Inflammatory macrophage (primary cell): Measurements from ENCODE around the gene SCTR.

Experiments
- DNase-seq, 2 donors: peaks; one replicate each; pipeline ENCODE4 v3.0.0-alpha.2; 2020 to 2022

SCTR gene

GRCh38 chr2:119441376-119442225 lies 82.7 kb downstream of the SCTR start:
- no peak for DNase-seq

GRCh38 chr2:119440873-119441272 lies 83.4 kb downstream of the SCTR start:
- no peak for DNase-seq

DNA sequence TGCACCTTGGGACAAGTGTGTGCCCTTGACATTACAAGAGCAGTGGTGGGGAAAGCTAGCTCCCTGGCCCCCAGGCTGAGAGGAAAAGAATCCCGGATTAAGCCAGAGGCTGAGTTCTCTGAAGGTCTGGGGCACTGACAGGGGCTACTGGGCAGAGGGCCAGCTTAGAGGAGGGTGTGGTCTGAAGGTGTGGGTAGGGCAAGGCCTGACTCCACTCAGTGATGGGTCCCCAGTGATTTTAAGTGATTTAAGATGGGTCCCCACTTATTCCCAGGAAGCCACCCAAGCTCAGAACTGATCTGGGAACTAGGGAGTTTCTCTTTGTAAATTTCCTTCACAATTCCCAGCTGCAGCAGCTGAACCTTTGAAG lies 83.8 kb downstream of the SCTR start:
- DNase-seq: no peak

GRCh38 chr2:119439574-119440500 lies 84.4 kb downstream of the SCTR start:
- no peak for DNase-seq

DNA sequence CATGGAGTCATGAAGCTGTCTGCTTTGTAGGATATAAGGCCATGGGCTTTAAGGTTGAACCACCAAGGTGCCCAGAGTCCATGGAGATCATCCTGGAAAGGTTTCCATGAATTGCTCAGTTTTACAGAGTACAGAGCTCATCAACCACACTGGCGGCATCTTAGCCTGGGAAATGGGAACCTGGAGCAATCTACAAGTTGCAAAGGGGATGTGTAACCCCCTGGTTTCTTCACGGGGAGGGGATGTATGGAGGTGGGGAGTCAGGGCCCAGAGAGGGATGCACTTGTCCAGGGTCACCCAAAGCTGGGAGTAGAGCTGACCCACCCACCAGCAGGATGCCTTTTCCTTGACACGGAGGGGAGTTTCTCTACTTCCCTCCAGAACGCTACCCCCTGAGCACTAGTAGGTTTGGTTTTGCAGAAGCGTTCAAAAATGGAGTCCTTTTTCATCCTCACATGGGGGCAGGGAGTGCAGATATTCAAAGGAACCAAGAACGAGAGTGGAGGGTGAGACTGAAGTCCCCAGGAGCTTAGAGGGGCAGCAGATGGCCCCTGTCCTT lies 85.5 kb downstream of the SCTR start:
- no peak for DNase-seq

- no peak for DNase-seq
These were observed 86.1 kb downstream of the SCTR start for GRCh38 chr2:119438128-119438656.

- DNase-seq: no peak
These were observed 87.1 kb downstream of the SCTR start for GRCh38 chr2:119436993-119437772.

DNA sequence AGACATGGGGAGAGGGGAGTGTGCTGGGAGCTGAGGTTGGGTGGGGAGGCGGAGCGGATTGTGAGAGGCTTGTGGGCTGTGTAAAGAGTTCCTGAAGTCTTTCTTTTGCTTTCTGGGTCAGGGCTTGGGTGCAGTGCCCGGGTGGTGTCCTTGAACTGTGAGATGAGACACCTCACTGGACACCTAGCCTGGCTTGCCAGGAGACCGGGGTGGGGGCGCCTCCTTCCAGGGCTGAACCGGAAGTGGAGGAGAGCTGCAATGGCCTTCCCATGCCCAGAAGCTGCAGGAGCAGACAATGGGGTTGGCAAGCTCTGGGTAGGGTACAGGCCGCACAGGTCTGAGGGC lies 88.4 kb downstream of the SCTR start:
- no peak for DNase-seq

DNA sequence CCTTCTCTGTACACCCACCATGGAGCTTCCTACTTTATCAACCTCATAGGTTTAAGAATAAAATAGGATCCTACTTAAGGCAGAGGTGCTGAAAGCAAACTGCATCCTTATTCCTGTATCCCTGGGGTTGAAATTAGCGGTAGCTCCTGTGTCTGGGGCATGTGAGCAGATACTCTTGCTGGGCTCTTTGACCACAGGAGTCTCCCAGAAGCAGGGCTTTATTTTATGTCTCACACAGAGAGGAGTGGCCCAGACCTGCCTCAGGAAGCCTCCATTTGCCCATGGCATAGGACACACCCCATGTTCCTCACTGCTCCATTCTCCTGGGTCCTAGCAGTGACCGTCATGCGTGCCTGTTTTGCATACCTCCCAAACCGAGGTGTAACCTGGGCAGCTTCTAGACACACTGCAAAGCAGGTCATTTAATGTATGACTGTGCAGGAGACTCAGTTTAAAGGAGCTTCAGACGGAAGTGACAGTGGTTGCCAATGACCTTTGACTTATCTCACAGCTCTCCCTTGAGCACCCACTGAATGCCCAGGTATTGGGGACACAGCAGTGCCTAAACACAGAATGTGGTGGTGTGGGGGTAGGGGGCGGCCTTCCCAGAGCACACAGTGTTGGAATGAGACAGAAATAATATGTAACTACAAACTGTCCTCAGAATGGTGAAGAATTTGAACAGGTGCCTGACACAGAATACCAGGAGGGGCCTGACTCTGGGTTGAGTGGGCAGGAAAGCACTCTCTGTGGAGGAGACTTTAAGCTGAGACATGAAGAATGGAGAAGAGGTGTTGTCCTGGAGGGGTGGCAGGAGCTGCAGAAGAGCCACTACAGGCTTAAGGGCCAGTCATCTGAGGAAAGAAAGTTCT lies 89.0 kb downstream of the SCTR start:
- DNase-seq: no peak

DNA sequence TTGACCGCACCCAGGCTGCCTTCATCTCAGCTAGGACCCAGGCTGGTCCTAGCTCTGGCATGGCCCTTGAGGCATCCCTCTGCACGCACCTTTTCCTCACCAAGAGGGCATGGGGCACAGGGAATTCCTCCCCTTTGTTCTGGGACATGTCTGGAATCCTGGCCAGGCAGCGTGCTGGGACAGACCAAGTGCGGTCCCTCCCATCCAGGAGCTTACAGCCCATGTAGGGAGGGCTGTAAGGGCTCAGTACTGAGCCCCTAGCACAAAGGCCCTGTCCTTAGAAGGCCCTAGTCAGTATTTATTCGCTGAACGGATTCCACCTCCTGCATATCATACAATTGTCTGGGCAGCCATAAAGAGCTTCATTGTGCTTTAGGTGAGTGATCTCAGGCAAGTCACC lies 89.6 kb downstream of the SCTR start:
- DNase-seq: no peak

- no peak for DNase-seq
These were observed 90.5 kb downstream of the SCTR start for GRCh38 chr2:119433636-119434327.

- no peak for DNase-seq
These were observed 91.3 kb downstream of the SCTR start for GRCh38 chr2:119432851-119433522.

DNA sequence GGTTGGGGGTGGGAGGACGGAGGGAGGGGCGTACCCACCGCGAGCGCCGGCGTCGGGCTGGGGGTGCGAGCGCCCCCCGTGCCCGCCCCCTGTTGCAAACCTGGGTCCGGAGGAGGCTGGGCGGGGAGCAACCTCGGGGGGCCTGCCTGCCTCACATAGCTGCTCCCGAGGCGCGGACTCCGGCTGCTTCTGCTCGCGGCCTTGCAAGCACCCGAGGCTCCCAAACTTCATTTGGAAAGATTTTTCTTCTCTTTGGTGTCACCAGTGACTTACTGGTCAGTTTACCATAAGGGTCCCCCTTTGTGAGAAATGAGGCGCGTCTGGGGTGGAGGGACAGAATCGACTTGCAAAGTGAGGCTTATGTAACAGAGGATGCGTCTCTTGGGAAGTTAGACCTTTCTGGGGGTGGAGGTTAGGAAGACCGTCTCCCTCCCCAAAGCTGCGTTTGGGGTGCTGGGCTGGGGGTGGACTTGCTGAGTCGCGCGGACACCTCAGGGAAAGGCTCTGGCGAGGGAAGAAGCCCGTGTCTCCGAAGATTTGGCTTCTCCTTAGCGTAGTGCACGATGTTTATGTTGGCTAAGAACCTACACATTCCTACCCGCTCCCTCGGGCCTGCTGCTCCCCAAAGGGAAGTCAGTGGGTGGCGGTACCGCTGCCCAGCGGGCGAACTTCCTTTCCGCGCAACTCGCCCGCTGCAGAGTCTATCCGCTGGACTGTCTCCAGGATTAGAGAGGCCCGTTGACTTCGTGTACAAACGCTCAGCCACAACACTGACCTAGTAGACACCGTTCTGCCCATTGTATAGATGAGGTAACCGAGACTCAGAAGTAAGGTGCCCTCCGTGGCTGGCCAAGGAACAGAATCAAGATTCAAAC lies 92.1 kb downstream of the SCTR start:
- peak; percentile 72 to 80 for DNase-seq

DNA sequence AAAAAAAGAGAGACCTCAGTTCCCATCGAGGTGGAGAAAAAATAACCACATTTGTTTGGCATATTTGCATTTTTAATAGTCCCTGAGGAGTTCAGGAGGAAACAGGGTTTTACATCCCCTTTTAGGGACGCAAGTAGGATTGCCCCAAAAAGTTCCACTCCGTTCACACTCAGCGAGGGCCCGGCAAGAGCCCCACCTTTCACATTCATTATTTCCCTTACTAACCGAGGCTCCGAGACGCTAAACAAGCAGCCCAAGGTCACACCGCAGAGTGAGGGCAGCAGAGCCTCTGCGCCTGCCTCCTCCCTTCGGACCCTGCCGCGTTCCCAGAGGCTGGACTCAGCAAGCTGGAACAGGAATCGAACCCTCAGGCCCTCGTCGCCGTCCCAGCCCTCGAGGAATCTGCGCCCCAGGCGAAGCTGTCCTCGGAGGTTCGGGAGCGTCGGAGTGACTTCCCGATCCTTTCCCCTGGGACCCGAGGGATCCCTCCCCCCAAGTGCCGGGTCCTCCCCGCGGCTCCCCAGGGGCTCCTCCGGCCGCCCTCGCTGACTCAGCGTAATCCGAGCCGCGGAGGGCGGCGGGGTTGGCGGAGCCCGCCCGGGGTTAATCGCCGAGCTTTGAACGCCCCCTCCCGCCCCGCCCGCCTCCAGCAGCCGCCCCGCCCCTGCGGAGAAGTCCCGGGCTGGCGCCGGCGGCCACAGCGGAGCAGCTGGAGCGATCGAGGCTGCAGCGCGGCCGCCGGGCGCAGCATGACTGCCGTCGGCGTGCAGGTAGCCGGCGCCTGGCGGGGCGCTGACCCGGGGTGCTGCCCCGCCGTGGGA lies 92.9 kb downstream of the SCTR start, which contains the start of gene TMEM37:
TMEM37 (plus strand) TSS at position 700 of the 821 bp plus-strand sequence; CDS start at position 750, 50 bp downstream.
- DNase-seq: no peak

DNA sequence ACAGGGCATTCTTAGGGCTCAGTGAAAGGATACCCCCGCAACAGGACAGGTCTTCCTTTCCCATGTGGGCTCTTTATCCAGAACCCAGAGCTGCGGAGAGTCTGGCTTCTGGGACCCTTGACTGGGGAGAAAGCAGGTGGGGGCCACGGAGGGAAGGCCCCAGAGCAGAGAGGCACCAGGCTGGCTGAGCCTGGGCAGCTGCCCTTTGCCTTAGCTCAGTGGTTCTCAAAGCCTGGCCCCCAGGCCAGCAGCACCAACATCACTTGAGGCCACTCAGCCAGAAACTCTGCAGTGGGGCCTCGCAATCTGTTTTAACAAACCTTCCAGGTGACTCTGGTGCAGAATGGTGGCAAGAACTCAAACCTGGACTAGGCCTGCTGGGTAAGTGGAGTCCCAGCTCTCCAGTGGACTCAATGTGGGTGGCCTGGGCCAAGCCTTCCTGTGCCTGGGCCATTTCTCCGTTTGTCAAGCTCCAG lies 94.2 kb downstream of the SCTR start:
- no peak for DNase-seq

GRCh38 chr2:119429225-119429981 lies 94.9 kb downstream of the SCTR start:
- peak; percentile 51 to 82 for DNase-seq
